SKM-1 treated with dmso at 0.1 percent for 144 hours (cell line): ENCODE data around the gene KRT76.

Experiments
- DNase-seq: peaks from one replicate; lab custom pipeline; 2025; ENCODE audit not compliant: unreplicated experiment; lab: John Stamatoyannopoulos, UW

The KRT76 gene

DNA sequence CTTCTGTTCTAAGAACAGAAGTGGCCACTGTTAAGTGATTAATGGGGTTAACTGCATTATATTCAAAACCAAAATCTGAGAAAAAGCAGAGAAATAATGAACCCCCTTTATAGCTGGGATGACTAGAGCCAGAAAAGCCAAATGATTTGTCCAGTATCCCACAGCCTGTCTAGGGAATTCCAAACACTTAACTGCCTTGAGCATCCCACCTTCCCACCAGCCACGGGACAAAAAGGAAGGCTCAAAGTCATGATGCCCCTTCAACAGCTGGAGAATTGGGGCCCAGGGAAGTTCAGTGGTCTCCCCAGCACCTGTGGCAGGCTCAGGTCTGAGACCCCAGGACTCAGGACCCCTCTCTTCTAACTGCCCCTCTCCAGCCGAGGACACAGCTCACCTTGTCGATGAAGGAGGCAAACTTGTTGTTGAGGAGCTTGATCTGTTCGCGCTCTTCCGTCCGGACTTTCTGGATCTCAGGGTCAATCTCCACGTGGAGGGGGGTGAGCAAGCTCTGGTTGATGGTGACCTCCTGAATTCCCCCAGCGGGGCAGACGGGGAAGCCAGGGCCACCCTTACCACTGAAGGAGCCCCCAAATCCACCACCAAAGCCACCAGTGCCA is 36.2 kb upstream of the KRT76 start:
- DNase-seq, result no peak

DNA sequence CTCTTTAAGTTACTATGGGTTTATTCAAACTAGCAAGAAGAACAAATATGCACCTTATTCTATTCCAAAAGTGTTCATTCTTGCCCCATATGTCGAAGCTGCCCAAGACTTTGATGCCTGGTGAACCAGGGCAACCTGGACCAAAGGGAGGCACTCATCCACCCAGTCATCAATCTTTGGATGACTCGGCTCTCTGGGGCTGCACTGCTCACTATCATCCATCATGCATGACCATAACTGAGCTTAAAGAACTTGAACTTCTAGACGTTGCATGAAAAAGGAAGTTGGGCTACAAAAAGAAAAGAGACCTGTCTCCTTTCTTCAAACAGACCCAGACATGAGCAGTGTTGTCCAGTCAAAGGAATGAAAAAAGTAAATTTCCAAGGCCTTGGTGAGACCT is 35.6 kb upstream of the KRT76 start:
- no peak for DNase-seq

DNA sequence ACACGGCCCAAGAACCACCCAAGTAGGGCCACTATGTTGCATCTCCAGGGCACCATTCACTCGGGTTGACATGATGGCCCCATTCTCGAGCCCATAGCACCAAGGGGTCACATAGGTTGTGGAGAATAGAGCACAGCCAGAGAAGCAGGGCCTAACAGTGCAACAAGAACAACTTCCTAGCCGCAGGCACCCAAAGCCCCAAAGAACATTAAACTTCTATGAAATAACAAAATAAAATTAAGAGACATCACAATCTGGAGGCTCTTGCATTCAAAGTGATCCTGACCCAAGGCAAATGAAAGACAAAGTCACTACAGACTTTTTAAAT is 34.9 kb upstream of the KRT76 start:
- no peak for DNase-seq

GRCh38 chr12:52811191-52812072 is 34.3 kb upstream of the KRT76 start:
- DNase-seq, result no peak

DNA sequence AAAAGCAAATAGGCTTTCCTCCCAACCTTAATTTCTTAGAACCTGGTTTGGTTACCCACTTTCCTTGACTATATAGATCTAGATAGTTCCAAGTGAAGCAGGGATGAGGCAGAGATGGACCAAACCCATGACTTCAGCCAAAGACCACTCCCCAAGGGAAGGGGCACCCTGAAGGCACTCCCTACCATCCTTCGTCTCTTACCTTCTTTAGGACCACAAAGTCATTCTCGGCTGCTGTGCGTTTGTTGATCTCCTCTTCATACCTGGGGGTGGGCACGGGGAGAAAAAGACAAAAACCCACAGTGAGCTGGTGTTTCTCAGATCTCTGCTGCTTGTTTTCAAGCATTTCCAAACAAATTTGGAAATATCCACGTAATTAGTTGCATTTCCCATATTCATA is 33.4 kb upstream of the KRT76 start:
- no peak for DNase-seq

DNA sequence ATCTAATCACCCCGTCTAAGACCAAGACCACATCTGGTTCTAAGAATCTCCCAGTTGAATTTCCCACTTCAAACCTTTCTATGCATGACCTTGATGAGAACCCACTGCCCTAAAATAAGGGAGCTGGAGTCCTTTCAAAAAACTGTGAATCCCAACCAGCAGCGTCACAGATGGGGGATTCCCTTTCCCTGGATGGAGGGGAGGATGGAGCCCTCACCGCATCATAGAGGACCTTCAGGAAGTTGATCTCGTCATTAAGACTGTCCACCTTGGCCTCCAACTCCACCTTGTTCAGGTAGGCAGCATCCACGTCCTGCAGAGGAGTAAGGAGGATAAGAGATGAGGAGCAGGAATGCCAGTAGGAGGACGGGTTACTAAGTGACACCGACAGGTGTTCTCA is 32.0 kb upstream of the KRT76 start:
- DNase-seq, result no peak

- no peak for DNase-seq
Measured at GRCh38 chr12:52808573-52809160, 31.5 kb upstream of the KRT76 start.

DNA sequence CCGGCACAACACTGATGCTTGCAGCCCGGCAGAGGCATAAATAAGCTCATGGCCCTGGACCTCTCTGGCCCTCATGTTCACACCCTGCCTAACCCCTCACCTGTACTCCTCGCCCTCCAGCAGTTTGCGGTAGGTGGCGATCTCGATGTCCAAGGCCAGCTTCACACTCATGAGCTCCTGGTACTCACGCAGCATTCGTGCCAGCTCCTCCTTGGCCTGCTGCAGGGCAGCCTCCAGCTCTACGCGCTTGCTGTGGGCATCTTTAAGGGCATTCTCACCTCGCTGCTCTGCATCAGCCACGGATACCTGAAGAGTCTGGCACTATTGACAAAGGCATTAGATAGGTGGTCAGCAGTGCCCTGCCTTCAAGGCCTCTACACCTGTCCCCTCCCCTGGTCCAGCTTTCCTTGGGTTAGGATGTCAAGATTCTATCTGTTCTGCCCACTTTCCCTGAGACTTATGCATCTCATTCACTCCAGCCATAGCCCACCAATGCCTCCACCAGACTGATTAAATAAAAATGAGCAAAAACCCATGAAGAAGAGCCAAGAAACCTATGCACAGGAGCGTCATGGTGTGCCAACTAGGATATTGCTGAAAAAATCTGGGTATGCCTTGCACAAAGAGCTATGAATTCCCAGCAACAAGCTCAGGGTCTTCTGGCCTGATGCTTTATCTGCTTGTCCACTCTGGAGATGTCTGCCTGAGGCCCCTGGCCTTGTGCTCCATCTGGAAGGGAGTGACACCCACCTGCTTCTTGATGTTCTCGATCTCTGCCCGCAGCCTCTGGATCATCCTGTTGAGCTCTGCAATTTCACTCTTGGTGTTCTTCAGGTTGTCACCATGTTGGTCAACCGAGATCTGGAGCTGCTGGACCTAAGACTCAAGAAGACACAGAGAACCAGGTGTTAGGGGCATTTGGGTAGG is 30.7 kb upstream of the KRT76 start:
- DNase-seq, result no peak

DNA sequence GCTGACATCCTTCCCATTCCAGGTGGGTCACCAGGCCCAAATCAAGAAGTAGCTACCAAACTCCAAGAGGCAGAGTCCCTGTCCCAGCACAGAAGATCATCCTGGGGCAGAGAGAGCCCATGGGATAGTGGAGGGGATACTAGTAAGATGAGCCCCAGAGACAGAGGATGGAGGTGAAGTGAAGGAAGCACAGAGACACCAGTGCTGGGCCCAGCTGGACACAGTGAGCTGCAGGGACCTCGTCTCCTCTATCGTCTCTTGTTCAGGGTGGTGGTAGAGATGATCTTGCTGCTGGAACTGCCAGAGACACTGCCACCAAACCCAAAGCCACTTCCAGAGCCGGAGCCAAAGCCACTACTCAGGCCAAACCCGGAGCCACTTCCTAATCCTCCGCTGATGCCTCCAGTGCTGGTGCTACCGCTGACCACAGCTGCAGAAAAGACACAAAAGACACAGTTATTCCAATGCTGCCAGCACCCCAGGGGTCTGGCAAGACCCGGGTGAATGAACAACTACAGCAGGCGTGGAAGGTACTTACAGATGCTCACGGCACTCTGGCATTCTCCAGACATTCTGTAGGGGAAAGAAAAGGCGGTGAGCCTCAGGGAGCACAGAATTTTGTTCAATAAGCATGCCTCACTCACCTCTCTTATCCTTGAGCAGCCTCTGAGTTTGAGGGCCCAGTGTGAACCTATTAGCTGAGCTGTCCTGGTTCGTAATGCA is 29.8 kb upstream of the KRT76 start:
- no peak for DNase-seq

GRCh38 chr12:52806169-52806811 is 29.1 kb upstream of the KRT76 start:
- no peak for DNase-seq

DNA sequence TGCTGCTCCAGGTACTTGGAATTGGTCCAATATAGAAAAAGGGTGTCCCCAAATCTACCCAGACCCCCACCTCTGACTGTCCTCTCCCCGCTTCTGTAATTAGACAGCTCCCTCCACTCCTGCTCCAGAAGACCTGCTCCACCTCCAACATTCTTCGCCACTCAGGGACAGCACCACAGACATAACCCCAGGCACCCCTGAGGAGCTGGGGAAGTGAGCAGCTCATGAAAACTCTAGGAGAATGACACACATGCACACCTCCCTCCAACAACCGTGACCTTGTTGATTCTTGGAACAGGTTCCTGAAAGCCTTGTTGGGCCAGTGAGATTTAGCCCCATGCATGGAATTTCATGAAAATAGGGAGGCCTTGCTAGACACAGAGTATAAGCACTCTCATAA is 28.6 kb upstream of the KRT76 start:
- DNase-seq, result no peak

- no peak for DNase-seq
Measured at GRCh38 chr12:52805000-52805399, 27.9 kb upstream of the KRT76 start.

GRCh38 chr12:52802442-52802841 is 25.3 kb upstream of the KRT76 start:
- DNase-seq, result no peak

DNA sequence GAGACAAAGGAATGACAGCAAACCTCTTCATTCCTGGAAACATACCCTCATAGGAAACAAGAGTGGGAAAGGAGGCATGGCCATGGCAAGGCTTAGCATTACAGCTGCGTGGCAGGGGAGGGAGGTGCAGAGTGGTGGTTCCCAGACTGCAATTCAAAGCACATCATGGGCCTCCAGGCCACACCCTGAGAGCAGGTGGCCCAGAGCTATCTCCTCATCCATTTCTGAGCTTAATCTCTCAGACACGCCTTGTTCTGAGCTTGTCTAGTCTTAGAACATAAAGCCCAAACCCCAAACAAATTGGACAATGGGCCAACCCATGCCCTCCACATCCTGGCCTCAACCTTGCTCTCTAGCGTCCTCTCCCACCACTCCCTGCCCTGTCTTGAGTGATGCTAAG is 24.6 kb upstream of the KRT76 start:
- DNase-seq, result no peak

- DNase-seq, result no peak
Measured at GRCh38 chr12:52800259-52800917, 23.2 kb upstream of the KRT76 start.

DNA sequence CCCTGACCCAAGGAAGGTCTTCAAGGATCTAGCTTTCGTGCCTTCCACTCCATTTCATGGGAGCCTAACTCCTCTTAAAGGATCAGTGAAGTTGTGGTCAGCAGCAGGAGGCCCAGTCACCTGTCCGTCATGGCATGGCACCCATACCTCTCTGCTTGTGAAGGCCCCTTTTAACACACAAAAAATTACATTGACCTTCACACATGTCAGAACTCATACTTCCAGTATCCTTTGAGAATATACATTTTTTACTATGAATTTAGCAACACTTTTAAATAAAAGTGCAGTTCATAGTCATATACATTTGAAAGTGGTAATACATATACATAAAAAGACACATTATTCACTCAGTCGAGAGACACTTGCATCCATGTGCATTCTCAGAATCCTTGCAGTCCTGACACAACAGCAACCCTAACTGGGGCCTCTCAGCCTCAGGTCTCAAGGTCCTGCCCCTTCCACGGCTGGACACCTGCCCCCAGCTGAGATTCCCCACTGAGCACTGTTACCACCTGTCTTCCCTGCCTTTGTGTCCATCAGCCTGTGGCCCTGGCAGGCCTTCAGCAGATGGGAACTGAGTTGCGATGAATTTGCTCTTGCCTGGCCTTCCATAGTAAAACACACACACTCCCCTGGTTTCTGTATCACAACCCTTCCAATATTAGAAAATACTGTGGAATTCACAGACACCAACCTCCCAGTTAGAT is 22.5 kb upstream of the KRT76 start:
- DNase-seq, result no peak

- DNase-seq, result no peak
Measured at GRCh38 chr12:52798671-52799504, 21.7 kb upstream of the KRT76 start.

DNA sequence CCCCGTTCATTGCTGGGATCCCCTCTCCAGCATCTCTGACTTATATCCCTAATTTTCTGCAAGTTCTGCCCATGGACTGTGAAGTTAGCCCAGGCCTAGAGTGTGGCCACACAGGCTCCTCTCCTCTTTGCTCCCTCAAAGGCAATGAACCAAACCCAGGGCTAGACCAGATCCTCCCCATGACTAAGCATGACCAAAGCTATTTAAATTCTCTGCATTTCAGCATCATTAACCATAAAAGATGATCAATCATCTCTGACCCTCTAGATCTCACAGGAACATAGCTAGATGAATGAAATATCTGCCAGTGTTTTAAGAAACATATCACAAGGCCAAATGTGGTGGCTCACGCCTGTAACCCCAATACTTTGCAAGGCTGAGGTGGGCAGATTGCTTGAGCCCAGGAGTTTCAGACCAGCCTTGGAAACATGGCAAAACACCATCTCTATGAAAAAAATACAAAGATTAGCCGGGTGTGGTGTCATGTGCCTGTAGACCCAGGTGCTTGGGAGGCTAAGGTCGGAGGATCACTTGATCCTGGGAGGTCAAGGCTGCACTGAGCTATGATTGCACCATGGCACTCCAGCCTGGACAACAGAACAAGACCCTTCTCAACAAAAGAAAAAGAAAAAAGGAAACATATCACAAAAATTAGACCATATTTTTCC is 21.0 kb upstream of the KRT76 start:
- no peak for DNase-seq
